Measurements from ENCODE around the gene CIRBP.
A peak's percentile ranks its signal among the peaks of the same experiment; 100 is the strongest.

CIRBP gene

DNA sequence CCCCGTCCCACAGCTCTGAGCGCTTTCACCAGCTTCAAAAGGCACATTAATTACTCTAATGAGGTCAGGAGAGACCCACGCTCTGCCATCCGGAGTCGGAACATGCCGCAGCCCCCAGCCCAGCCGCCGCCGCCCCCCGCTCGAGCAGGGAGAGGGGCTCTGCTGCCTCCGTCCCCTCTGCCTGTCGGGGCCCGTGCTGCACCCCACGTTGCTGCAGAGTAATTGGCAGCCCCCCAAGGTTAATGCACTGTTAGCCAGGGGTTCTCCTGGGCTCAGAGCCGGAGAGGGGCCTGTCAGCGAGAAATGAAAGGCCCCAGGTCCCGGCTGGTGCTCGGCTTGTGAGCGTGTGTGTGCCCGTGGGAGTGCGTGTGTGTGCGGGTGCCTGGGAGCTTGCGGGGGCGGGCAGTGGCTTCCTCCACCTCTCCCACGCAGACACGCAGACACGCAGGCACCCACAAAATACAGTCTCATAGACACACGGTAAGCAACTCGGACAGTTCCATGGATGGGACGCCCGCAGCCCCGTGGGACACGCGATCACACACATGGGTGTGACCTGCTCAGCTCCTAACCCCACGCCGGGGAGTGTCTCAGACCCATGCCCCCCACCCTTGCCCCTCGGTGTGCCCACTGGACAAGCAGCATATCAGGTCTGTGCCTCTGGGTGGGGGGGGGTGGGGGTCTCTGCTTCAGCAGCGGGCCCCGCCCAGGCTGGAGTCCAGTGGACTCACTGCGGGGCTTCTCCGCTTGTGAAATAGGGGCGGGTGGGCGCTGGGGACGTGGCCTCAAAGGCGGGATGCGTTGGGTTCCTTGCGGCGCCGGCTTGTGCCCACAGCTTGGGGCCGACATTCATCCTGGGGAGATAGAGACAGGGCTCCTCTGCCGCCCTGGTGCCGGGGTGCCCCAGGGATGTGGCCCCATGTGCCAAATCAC, 11.8 kb downstream of the CIRBP start:
- TF ChIP-seq, protein P1, sequence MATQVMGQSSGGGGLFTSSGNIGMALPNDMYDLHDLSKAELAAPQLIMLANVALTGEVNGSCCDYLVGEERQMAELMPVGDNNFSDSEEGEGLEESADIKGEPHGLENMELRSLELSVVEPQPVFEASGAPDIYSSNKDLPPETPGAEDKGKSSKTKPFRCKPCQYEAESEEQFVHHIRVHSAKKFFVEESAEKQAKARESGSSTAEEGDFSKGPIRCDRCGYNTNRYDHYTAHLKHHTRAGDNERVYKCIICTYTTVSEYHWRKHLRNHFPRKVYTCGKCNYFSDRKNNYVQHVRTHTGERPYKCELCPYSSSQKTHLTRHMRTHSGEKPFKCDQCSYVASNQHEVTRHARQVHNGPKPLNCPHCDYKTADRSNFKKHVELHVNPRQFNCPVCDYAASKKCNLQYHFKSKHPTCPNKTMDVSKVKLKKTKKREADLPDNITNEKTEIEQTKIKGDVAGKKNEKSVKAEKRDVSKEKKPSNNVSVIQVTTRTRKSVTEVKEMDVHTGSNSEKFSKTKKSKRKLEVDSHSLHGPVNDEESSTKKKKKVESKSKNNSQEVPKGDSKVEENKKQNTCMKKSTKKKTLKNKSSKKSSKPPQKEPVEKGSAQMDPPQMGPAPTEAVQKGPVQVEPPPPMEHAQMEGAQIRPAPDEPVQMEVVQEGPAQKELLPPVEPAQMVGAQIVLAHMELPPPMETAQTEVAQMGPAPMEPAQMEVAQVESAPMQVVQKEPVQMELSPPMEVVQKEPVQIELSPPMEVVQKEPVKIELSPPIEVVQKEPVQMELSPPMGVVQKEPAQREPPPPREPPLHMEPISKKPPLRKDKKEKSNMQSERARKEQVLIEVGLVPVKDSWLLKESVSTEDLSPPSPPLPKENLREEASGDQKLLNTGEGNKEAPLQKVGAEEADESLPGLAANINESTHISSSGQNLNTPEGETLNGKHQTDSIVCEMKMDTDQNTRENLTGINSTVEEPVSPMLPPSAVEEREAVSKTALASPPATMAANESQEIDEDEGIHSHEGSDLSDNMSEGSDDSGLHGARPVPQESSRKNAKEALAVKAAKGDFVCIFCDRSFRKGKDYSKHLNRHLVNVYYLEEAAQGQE (IDR thresholded peaks at IDR 0.05; ENCODE audit: low read depth), result no peak
- TF ChIP-seq TCF12 (IDR thresholded peaks at IDR 0.05; ENCODE audit: low read depth), result no peak
- TF ChIP-seq CREB1 (IDR thresholded peaks at IDR 0.05; ENCODE audit: low read depth), result no peak
- no peak for TF ChIP-seq TEAD4 (IDR thresholded peaks at IDR 0.05)
- TF ChIP-seq EGR1 (IDR thresholded peaks at IDR 0.05), result no peak
- TF ChIP-seq RAD21 (IDR thresholded peaks at IDR 0.05; ENCODE audit: low read depth), result no peak
- no peak for TF ChIP-seq YY1 (IDR thresholded peaks at IDR 0.05; ENCODE audit: low read depth)
- no peak for TF ChIP-seq FOXM1 (IDR thresholded peaks at IDR 0.05; ENCODE audit: borderline replicate concordance, low read depth)
- TF ChIP-seq, protein P2, sequence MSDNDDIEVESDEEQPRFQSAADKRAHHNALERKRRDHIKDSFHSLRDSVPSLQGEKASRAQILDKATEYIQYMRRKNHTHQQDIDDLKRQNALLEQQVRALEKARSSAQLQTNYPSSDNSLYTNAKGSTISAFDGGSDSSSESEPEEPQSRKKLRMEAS (IDR thresholded peaks at IDR 0.05), result no peak
- TF ChIP-seq, protein P3, sequence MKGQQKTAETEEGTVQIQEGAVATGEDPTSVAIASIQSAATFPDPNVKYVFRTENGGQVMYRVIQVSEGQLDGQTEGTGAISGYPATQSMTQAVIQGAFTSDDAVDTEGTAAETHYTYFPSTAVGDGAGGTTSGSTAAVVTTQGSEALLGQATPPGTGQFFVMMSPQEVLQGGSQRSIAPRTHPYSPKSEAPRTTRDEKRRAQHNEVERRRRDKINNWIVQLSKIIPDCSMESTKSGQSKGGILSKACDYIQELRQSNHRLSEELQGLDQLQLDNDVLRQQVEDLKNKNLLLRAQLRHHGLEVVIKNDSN (IDR thresholded peaks at IDR 0.05), result no peak
- no peak for TF ChIP-seq EP300 (IDR thresholded peaks at IDR 0.05; ENCODE audit: borderline replicate concordance)
- no peak for TF ChIP-seq NFIC (IDR thresholded peaks at IDR 0.05)
- no peak for TF ChIP-seq CEBPB (IDR thresholded peaks at IDR 0.05)
- no peak for TF ChIP-seq ZBTB7A (IDR thresholded peaks at IDR 0.05; ENCODE audit: low read depth)
- no peak for TF ChIP-seq TAF1 (IDR thresholded peaks at IDR 0.05; ENCODE audit: low read depth)

DNA sequence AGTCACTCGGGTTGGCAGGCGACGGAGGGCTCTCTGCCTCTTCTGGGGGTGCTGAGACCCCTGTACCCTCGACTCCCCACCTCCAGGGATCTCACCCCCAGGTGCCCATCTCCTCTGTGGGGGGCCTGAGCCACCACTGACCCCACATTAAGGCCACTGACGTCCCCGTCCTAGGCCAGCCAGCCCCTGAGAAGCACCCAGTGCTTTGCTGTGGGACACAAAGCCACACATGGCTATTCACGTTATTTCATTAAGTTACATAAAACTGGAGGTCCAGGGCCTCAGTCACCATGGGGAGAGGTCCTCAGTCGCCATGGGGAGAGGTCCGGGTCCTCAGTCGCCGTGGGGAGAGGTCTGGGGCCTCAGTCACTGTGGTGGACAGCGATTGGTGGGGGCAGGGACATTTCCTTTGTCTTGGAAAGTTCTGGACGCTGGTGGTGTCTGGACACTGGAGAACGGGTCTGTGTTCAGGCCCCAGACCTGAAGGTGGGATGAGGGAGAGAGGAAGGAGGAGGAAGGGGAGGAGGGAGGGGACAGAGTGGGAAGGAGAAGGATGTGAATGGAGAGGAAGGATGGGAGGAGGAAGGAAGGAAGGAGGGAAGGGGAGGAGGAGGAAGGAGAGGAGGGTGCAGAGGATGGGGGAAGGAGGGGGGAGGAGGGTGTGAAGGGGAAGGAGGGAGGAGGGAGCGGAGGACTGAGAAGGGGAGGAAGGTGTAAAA, 12.6 kb downstream of the CIRBP start:
- TF ChIP-seq, protein P1 (IDR thresholded peaks at IDR 0.05; ENCODE audit: low read depth), result no peak
- TF ChIP-seq RAD21 (IDR thresholded peaks at IDR 0.05; ENCODE audit: low read depth) (no peak), FOXM1 (IDR thresholded peaks at IDR 0.05; ENCODE audit: borderline replicate concordance, low read depth) (no peak), EGR1 (IDR thresholded peaks at IDR 0.05) (no peak), TCF12 (IDR thresholded peaks at IDR 0.05; ENCODE audit: low read depth) (no peak), TEAD4 (IDR thresholded peaks at IDR 0.05) (no peak), EP300 (IDR thresholded peaks at IDR 0.05; ENCODE audit: borderline replicate concordance) (no peak), TAF1 (IDR thresholded peaks at IDR 0.05; ENCODE audit: low read depth) (no peak), YY1 (IDR thresholded peaks at IDR 0.05; ENCODE audit: low read depth) (no peak), CEBPB (IDR thresholded peaks at IDR 0.05) (no peak)

DNA sequence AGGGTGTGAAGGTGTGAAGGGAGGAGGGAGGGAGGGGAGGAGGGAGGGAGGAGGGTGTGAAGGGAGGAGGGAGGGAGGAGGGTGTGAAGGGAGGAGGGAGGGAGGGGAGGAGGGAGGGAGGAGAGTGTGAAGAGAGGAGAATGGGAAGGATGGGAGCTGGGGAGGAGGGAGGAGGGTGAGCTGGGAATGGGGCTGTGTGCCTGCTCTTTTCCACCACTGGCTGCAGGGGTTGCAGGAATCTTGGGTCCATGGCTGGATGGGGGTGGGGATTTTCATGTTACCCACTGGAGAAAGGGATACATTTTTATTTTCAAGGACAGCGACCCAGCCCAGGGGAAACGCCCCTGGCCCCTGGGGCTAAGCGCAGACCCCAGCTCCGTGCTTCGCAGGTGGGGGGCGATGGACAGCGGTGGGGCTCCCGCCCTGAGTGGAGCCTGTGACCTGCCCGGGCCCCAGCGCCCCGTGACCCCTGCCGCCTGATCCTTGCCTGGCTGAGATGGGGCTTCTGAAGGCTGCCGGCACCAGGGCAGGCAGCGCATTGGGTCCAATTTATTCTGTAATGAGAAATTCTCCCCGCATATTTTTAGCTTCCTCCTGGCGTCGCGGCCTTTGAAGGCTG, 13.6 kb downstream of the CIRBP start:
- peak; percentile 41; the same call in 1 of the 2 replicates for TF ChIP-seq ZBTB7A (IDR thresholded peaks at IDR 0.05; ENCODE audit: low read depth)
- TF ChIP-seq, protein P2 (IDR thresholded peaks at IDR 0.05), result no peak
- no peak for TF ChIP-seq FOXM1 (IDR thresholded peaks at IDR 0.05; ENCODE audit: borderline replicate concordance, low read depth)
- no peak for TF ChIP-seq YY1 (IDR thresholded peaks at IDR 0.05; ENCODE audit: low read depth)
- no peak for TF ChIP-seq CEBPB (IDR thresholded peaks at IDR 0.05)
- no peak for TF ChIP-seq EGR1 (IDR thresholded peaks at IDR 0.05)

DNA sequence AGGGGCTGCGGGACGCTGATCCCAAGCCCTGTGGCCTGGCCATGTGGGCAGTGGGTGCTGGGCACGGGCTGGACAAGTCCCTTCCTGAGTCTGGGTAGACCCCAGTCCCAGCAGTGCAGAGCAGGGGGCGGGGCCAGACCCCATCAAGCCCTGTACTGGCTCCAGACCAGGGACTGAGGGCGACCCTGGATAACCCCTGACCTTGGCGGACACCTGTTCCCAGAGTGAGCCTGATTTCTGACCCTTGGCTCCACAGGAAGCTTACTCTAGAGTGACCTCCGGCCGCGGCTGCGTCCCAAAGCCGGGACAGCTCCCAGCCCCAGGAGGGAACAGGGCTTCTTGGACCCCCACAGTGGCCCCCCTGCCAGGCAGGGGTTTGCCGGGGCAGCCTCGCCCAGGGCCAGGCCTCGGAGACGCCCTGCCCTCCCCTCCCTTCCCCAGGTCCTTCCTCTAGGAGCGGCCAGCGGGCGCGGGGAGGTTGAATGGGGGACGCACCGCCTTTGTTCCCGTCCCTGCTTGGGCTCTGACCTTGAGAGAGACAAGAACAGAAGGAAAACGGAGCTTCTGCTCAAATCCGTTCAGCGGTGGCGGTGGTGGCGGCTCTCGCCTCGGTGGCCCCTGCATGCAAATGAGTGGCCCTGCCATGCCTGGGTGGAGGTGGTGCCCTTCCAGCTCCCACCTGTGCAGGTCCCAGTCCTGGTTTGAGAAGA, 14.2 kb downstream of the CIRBP start:
- no peak for TF ChIP-seq RAD21 (IDR thresholded peaks at IDR 0.05; ENCODE audit: low read depth)
- TF ChIP-seq ZBTB7A (IDR thresholded peaks at IDR 0.05; ENCODE audit: low read depth), result no peak
- TF ChIP-seq EP300 (IDR thresholded peaks at IDR 0.05; ENCODE audit: borderline replicate concordance), result no peak
- TF ChIP-seq, protein P1 (IDR thresholded peaks at IDR 0.05; ENCODE audit: low read depth), result no peak
- no peak for TF ChIP-seq FOXM1 (IDR thresholded peaks at IDR 0.05; ENCODE audit: borderline replicate concordance, low read depth)
- TF ChIP-seq TEAD4 (IDR thresholded peaks at IDR 0.05), result no peak
- TF ChIP-seq YY1 (IDR thresholded peaks at IDR 0.05; ENCODE audit: low read depth), result no peak
- no peak for TF ChIP-seq EGR1 (IDR thresholded peaks at IDR 0.05)

All from Ishikawa (cell line).